ENCODE results near the gene LHX6.

LHX6 gene

GRCh38 chr9:122216138-122216797, 12.5 kb downstream of the LHX6 start:
- no peak for TF ChIP-seq GATA3 (IDR thresholded peaks at IDR 0.05; ENCODE audit: low read depth, low read length)
- no peak for TF ChIP-seq GATA2 (IDR thresholded peaks at IDR 0.05; ENCODE audit: low read depth, low read length)

GRCh38 chr9:122215663-122216062, 13.1 kb downstream of the LHX6 start:
- TF ChIP-seq GATA3 (IDR thresholded peaks at IDR 0.05; ENCODE audit: low read depth, low read length): no peak
- TF ChIP-seq GATA2 (IDR thresholded peaks at IDR 0.05; ENCODE audit: low read depth, low read length): no peak

GRCh38 chr9:122214507-122214906, 14.2 kb downstream of the LHX6 start:
- TF ChIP-seq GATA3 (IDR thresholded peaks at IDR 0.05; ENCODE audit: low read depth, low read length) (no peak), GATA2 (IDR thresholded peaks at IDR 0.05; ENCODE audit: low read depth, low read length) (no peak)

GRCh38 chr9:122213589-122214413, 15.0 kb downstream of the LHX6 start:
- TF ChIP-seq GATA3 (IDR thresholded peaks at IDR 0.05; ENCODE audit: low read depth, low read length): no peak
- no peak for TF ChIP-seq GATA2 (IDR thresholded peaks at IDR 0.05; ENCODE audit: low read depth, low read length)

GRCh38 chr9:122213102-122213588, 15.6 kb downstream of the LHX6 start:
- TF ChIP-seq GATA2 (IDR thresholded peaks at IDR 0.05; ENCODE audit: low read depth, low read length) (no peak), GATA3 (IDR thresholded peaks at IDR 0.05; ENCODE audit: low read depth, low read length) (no peak)

GRCh38 chr9:122212473-122213004, 16.2 kb downstream of the LHX6 start:
- TF ChIP-seq GATA2 (IDR thresholded peaks at IDR 0.05; ENCODE audit: low read depth, low read length) (no peak), GATA3 (IDR thresholded peaks at IDR 0.05; ENCODE audit: low read depth, low read length) (no peak)

- no peak for TF ChIP-seq GATA3 (IDR thresholded peaks at IDR 0.05; ENCODE audit: low read depth, low read length)
- TF ChIP-seq GATA2 (IDR thresholded peaks at IDR 0.05; ENCODE audit: low read depth, low read length): no peak
Measured at GRCh38 chr9:122209451-122209850, 19.3 kb downstream of the LHX6 start.

GRCh38 chr9:122207096-122207495, 21.7 kb downstream of the LHX6 start:
- TF ChIP-seq GATA2 (IDR thresholded peaks at IDR 0.05; ENCODE audit: low read depth, low read length) (no peak), GATA3 (IDR thresholded peaks at IDR 0.05; ENCODE audit: low read depth, low read length) (no peak)

- TF ChIP-seq GATA3 (IDR thresholded peaks at IDR 0.05; ENCODE audit: low read depth, low read length): no peak
- TF ChIP-seq GATA2 (IDR thresholded peaks at IDR 0.05; ENCODE audit: low read depth, low read length): no peak
Measured at GRCh38 chr9:122206118-122207046, 22.4 kb downstream of the LHX6 start.

- no peak for TF ChIP-seq GATA3 (IDR thresholded peaks at IDR 0.05; ENCODE audit: low read depth, low read length)
- TF ChIP-seq GATA2 (IDR thresholded peaks at IDR 0.05; ENCODE audit: low read depth, low read length): no peak
Measured at GRCh38 chr9:122205176-122205575, 23.6 kb downstream of the LHX6 start.

GRCh38 chr9:122204491-122204890, 24.3 kb downstream of the LHX6 start:
- no peak for TF ChIP-seq GATA2 (IDR thresholded peaks at IDR 0.05; ENCODE audit: low read depth, low read length)
- no peak for TF ChIP-seq GATA3 (IDR thresholded peaks at IDR 0.05; ENCODE audit: low read depth, low read length)

GRCh38 chr9:122204055-122204454, 24.7 kb downstream of the LHX6 start:
- TF ChIP-seq GATA2 (IDR thresholded peaks at IDR 0.05; ENCODE audit: low read depth, low read length) (peak; percentile 45; the same call in 1 of the 2 replicates), GATA3 (IDR thresholded peaks at IDR 0.05; ENCODE audit: low read depth, low read length) (no peak)

- TF ChIP-seq GATA3 (IDR thresholded peaks at IDR 0.05; ENCODE audit: low read depth, low read length) (no peak), GATA2 (IDR thresholded peaks at IDR 0.05; ENCODE audit: low read depth, low read length) (no peak)
Measured at GRCh38 chr9:122202111-122202510, 26.6 kb downstream of the LHX6 start.

- TF ChIP-seq GATA3 (IDR thresholded peaks at IDR 0.05; ENCODE audit: low read depth, low read length) (no peak), GATA2 (IDR thresholded peaks at IDR 0.05; ENCODE audit: low read depth, low read length) (no peak)
Measured at GRCh38 chr9:122201641-122202040, 27.1 kb downstream of the LHX6 start.

All from SH-SY5Y (cell line).